GM12864 (cell line): ENCODE measurements around the gene TLX2.
A peak's percentile ranks its signal among the peaks of the same experiment; 100 is the strongest.

Experiments used
- DNase-seq: peaks from one replicate; pipeline ENCODE4 v3.0.0-alpha.2; 2011; ENCODE audit warnings: low read depth
- H3K4me3 ChIP-seq: 2 replicates; pipeline ENCODE4 v1.5.1; 2011; ENCODE audit warnings: mild to moderate bottlenecking, low read depth, low read length, control low read depth
- TF ChIP-seq, protein P1 (sequence below): IDR thresholded peaks from 2 replicates; pipeline ENCODE4 v1.5.1; 2011; ENCODE audit warnings: low read depth, mild to moderate bottlenecking, moderate library complexity, low read length, control low read depth, inconsistent platforms; ENCODE audit errors: missing control alignments

TLX2 gene

GRCh38 chr2:74527741-74528140 lies 13.5 kb downstream of the TLX2 start:
- H3K4me3 ChIP-seq = peak overlapping the region; percentile 99; the same call in 1 of the 2 replicates
- TF ChIP-seq, protein P1, sequence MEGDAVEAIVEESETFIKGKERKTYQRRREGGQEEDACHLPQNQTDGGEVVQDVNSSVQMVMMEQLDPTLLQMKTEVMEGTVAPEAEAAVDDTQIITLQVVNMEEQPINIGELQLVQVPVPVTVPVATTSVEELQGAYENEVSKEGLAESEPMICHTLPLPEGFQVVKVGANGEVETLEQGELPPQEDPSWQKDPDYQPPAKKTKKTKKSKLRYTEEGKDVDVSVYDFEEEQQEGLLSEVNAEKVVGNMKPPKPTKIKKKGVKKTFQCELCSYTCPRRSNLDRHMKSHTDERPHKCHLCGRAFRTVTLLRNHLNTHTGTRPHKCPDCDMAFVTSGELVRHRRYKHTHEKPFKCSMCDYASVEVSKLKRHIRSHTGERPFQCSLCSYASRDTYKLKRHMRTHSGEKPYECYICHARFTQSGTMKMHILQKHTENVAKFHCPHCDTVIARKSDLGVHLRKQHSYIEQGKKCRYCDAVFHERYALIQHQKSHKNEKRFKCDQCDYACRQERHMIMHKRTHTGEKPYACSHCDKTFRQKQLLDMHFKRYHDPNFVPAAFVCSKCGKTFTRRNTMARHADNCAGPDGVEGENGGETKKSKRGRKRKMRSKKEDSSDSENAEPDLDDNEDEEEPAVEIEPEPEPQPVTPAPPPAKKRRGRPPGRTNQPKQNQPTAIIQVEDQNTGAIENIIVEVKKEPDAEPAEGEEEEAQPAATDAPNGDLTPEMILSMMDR = no peak
- no peak for DNase-seq

DNA sequence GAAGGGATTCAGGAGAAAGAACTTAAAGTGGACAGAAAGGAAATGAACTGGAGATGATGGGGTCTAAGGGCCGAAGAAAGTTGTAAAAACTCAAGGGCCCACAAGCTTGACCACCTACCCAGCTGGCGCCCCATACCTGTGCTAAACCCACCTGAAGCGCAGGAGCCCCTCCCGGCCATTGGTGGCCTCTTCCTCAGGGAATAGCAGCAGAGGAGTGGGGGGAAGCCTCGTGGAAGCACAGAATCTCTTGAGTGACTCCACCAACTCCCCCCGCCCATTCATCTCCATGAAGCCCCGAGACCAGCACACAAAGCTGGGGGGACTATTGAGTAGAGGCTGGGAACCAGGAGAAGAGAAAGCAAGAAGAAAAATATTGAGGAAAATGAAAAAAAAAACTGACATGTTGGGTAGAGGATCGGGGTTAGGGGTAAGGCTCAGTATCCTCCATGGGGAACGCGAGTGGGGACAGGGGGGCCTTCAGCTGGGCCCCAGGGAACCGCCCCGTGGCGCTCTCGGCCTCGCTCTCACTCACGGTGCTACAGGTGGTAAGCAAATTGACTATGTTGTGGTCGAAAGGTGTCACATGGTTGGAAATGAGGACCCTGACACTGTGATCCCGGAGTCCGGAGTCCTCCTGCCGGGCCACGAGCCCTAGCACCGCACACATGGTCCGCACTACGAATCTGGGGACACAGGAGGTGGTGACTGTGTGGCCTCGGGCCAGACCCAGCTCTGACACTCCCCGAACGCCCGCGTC lies 14.5 kb downstream of the TLX2 start:
- peak overlapping the region; percentile 99 for H3K4me3 ChIP-seq
- TF ChIP-seq, protein P1 = no peak
- no peak for DNase-seq

DNA sequence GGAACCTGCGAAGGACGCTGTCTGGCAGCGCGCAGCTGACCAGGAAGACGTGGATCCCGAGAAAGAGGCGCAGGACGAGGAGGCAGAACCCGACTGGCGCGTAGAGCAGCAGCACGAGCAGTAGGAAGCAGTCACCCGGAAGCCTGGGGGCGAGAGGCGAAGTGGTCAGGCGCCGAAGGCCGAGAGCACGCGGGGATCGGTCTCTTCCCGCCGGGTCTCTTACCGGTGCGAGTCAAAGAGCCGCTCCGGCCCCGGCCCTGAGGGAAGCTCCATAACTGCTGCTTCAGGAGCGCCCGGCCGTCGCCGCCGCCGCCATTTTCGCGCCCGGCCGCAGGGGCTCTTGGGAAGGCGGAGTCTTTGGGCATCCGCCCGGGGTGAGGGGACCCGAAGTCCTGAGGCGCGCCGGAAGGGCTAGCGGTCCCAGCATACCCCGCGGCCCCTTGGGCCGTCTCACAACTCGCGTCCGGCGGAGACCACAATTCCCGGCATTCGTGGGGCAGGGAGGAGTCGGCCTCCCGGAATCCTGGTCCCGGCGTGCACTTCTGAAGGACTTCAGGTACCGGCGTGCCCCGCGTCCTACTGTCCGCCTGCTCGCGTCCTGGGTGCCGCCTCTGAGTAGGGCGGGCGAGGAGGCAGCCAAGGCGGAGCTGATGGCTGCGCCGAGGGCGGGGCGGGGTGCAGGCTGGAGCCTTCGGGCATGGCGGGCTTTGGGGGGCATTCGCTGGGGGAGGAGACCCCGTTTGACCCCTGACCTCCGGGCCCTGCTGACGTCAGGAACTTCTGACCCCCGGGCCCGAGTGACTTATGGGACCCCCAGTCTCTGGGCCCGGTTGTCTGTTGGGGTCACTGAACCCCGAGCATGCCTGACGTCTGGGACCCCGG lies 15.3 kb downstream of the TLX2 start, which contains the start of the genes AUP1 and HTRA2:
Gene AUP1 (minus strand): TSS at position 350 of the 882 bp plus-strand sequence. CDS start 77 bp downstream, at position 273.
Gene HTRA2 (plus strand): TSS at position 577 of the 882 bp plus-strand sequence. CDS start 74 bp downstream, at position 651.
- DNase-seq = peak; percentile 94
- TF ChIP-seq, protein P1 = no peak
- peak within 1 kb of the TSS; percentile 99 for H3K4me3 ChIP-seq

DNA sequence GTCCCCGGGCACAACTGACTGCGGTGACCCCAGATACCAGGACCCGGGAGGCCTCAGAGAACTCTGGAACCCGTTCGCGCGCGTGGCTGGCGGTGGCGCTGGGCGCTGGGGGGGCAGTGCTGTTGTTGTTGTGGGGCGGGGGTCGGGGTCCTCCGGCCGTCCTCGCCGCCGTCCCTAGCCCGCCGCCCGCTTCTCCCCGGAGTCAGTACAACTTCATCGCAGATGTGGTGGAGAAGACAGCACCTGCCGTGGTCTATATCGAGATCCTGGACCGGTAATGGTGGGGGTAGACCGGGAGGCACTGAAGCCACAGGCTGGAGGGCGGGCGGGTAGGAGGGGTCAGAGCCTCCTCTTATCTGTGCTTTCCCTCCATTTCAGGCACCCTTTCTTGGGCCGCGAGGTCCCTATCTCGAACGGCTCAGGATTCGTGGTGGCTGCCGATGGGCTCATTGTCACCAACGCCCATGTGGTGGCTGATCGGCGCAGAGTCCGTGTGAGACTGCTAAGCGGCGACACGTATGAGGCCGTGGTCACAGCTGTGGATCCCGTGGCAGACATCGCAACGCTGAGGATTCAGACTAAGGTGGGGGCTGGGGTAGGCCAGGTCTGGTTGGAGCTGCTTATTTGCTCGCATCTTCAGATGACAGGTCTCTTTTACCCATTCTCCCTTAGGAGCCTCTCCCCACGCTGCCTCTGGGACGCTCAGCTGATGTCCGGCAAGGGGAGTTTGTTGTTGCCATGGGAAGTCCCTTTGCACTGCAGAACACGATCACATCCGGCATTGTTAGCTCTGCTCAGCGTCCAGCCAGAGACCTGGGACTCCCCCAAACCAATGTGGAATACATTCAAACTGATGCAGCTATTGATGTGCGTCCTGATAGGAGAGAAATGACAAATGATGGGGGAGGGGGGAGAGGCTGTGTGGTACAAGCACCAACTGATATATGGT lies 16.3 kb downstream of the TLX2 start:
- no peak for DNase-seq
- TF ChIP-seq, protein P1 = no peak

GRCh38 chr2:74531666-74532065 lies 17.4 kb downstream of the TLX2 start:
- no peak for DNase-seq
- H3K4me3 ChIP-seq = peak overlapping the region; percentile 99; the same call in 1 of the 2 replicates
- TF ChIP-seq, protein P1 = no peak

More for the DNA sequence above, 16.3 kb downstream of the TLX2 start:
- peak overlapping the region; percentile 99 for H3K4me3 ChIP-seq

DNA sequence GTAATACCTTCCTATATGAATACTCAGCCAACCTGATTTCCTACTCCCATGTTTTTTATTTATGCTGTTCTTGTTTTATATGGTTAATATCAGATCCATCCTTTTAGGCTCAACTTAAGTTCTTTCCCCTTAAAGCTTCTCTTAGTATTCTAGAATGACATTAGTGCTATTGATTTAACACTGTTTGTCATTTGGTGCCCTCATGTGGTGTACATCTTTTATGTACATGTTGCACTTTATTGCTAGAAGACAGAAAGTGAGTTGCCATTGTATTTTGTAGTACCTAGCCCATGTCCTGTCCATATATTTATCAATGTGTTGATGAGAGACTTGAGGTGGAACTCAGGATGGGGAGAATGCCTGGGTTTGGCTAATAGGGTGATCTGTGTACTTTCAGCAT lies 18.0 kb downstream of the TLX2 start:
- H3K4me3 ChIP-seq = no peak overlapping the region
- TF ChIP-seq, protein P1 = peak; percentile 29
- no peak for DNase-seq
